Astrocyte of the cerebellum (primary cell): ENCODE data around the gene FCSK.

Experiments used
- DNase-seq: peaks from one replicate; pipeline ENCODE4 v3.0.0-alpha.2; 2011; ENCODE audit warnings: low read depth
- H3K4me3 ChIP-seq: 2 replicates; pipeline ENCODE4 v1.5.1; 2011; ENCODE audit warnings: mild to moderate bottlenecking, low read depth, low read length, moderate library complexity
- in situ Hi-C: cut with HindIII; loops from 2 replicates; pipeline ENCODE4 v1.10.0; 2017; ENCODE audit warnings: low sequenced_read_pairs
- TF ChIP-seq, protein P1 (sequence below): IDR thresholded peaks from 2 replicates; pipeline ENCODE4 v1.5.1; 2012; ENCODE audit warnings: low read length, low read depth, moderate library complexity, mild to moderate bottlenecking; ENCODE audit errors: missing control alignments

The FCSK gene

DNA sequence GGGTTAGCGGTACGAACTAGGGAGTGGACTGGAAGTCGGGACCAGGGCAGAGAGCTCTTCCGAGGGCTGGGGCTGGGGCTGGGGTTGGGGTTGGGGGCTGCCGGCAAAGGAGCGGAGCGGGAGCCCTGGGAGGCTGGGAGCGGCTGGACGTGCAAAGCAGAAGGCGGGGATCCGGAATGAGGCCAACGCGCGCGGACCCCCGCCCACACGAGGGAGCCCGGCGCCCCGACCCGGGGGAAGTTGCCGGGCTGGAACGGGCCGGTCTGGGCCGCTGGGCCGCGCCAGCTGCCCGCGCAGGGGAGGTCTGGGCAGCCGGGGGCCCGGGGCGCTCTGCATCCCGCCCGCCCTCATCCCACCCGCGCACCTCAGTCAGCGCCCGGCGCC, 15.8 kb upstream of the FCSK start:
- TF ChIP-seq, protein P1, sequence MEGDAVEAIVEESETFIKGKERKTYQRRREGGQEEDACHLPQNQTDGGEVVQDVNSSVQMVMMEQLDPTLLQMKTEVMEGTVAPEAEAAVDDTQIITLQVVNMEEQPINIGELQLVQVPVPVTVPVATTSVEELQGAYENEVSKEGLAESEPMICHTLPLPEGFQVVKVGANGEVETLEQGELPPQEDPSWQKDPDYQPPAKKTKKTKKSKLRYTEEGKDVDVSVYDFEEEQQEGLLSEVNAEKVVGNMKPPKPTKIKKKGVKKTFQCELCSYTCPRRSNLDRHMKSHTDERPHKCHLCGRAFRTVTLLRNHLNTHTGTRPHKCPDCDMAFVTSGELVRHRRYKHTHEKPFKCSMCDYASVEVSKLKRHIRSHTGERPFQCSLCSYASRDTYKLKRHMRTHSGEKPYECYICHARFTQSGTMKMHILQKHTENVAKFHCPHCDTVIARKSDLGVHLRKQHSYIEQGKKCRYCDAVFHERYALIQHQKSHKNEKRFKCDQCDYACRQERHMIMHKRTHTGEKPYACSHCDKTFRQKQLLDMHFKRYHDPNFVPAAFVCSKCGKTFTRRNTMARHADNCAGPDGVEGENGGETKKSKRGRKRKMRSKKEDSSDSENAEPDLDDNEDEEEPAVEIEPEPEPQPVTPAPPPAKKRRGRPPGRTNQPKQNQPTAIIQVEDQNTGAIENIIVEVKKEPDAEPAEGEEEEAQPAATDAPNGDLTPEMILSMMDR: no peak
- no peak for DNase-seq
- in situ Hi-C loops: loop anchor here (5.0 kb wide), 1 partner anchor 94 kb away; no protein-coding TSS in a partner anchor
- peak overlapping the region; percentile 85 for H3K4me3 ChIP-seq

DNA sequence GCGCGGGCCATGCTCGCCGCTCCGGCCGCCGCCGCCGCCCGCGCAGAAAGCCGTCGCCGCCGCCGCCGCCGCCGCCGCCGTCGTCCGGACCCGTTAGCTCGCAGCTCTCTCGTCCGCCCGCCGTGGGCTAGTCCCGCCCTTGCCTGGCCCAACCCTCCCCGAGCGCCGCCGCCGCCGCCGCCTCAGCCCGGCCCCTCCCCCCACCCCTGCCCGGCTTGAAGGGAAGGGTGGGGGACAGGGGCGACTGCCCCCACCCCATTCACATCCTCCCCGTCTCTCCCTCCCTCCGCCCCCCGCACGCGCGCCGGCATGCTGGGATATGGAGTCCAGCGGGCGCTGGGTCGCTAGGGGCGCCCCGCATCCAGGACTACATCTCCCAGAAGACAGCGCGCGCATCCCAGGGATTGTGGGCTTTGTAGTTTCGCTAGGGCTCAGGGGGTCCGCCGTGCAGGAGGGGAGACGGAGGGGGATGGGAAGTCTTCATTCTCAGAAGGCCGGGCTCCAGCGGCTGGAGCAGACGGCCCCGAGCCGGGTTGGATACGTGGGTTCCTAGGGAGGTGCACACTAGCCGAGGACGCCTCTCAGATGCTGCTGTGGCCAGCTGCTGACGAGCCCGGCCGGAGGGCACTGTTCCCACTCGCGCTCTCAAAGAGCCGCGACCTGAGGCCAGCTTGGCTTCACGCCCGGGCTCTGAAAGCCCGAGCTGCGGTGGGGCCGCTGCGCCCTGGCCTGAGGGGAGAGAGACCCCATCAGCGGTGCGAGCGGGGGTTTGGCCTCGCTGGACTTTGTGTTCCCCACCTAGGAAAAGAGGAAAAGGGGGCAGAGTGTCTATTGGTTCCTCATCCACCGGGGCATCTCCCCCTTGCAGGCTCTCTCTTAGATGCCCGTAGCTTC, 15.2 kb upstream of the FCSK start, which contains the start of gene ST3GAL2:
Gene ST3GAL2 (minus strand): TSS at position 132 of the 894 bp plus-strand sequence. CDS start 40,570 bp downstream, outside the sequence.
- peak; percentile 78 for DNase-seq
- peak within 1 kb of the TSS; percentile 85 for H3K4me3 ChIP-seq
- TF ChIP-seq, protein P1: no peak
- in situ Hi-C loops: loop anchor here (5.0 kb wide), 1 partner anchor 93 kb away; no protein-coding TSS in a partner anchor

DNA sequence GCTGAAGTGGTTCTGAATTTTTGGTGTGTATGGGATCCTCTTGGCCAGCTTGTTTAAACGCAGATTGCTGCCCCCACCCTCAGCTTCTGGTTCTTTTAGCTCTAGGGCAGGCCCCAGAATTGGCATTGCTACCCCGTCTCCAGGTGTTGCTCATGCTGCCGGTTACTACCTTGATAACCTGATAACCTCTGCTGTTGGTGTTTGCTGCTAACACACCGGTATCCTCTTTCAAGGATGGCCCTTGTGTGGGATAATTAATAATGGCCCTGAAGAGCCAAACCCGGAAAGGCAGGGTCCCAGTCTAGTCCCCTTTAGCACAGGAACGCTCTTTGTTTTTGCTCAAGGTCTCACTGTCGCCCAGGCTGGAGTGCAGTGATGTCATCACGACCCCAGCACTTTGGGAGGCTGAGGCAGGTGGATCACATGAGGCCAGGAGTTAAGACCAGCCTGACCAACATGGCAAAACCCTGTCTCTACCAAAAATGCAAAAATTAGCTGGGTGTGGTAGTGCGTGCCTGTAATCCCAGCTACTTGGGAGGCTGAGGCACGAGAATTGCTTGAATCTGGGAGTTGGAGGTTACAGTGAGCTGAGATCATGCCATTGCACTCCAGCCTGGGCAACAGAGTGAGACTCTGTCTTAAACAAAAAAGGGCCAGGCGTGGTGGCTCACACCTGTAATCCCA, 14.2 kb upstream of the FCSK start:
- TF ChIP-seq, protein P1: no peak
- no peak for DNase-seq
- in situ Hi-C loops: no loop called here
- no peak overlapping the region for H3K4me3 ChIP-seq

DNA sequence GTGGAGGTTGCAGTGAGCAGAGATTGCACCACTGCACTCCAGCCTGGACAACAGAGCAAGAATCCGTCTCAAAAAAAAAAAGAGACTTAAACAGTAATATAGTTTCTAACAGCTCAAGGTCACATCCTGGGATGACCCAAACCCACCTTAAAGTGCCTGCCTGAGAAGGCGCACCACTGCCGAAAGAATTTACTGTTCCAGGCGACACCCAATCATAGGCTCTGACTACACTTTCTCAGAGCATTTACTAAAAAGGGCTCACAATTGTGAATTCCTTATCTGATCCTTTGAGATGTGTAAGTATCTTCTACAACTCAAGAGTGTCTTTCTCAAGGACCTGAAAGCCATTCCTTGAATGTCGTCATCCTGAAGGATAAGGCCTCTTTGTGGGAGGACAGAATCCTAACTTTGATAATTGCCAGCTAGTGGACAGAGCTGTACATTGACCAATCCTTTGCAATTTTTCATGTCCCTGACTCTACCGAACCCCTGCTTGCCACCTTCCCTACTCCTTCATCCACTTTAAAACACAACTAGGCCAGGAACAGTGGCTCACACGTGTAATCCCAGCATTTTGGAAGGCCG, 12.9 kb upstream of the FCSK start:
- TF ChIP-seq, protein P1: no peak
- in situ Hi-C loops: no loop called here
- no peak overlapping the region for H3K4me3 ChIP-seq
- no peak for DNase-seq

DNA sequence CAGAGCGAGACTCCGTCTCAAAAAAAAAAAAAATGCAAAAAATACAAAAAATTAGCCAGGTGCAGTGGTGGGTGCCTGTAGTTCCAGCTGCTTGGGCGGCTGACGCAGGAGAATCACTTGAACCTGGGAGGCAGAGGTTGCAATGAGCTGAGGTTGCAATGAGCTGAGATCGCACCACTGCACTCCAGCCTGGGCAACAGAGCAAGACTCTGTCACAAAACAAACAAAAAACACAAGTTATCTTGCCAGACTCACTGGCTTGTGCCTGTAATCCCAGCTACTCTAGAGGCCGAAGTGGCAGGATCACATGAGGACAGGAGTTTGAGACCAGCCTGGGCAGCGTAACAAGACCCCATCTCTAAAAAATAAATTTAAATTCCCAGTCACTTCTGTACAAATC, 12.1 kb upstream of the FCSK start:
- DNase-seq: no peak
- TF ChIP-seq, protein P1: no peak
- H3K4me3 ChIP-seq: no peak overlapping the region
- in situ Hi-C loops: no loop called here

DNA sequence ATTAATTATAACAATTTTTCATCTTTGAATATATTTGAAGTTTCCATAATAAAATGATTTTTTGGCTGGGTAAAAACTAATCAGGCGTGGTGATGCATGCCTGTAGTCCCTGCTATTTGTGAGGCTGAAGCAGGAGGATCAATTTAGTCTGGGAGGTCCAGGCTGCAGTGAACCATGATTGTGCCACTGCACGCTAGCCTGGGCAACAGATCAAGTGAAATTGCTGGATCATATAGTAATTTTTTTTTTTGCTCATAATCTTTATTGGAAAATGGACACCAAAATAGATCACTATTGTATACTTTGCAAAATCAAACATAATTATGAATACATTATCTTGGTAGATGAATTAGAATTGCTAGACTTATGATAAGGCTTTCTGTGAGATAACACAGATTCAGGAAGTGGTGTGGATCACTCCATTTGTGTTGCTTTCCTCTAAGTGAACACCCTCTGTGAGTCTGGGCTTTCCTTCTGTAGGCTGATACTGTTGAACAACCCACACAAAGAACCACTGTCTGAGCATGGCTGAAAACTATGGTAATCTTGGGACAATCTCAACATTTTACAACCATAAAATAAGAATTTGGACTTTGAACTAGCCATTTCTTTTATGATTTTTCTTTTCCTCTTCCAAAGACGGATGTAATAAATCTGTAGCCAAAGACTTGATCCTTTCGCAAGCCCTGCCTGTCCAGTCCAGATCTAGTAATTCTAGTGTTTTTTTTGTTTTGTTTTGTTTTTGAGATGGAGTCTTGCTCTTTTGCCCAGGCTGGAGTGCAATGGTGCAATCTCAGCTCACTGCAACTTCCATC, 9.9 kb upstream of the FCSK start:
- TF ChIP-seq, protein P1: no peak
- H3K4me3 ChIP-seq: no peak overlapping the region
- no peak for DNase-seq
- in situ Hi-C loops: no loop called here
